ENCODE results near the gene ADGRD1.
"Not testable (repeated sequence)": the region's sequence is repeated elsewhere in the genome, so short reads cannot be mapped to it uniquely, and the experiment has no call there.

Gene ADGRD1

DNA sequence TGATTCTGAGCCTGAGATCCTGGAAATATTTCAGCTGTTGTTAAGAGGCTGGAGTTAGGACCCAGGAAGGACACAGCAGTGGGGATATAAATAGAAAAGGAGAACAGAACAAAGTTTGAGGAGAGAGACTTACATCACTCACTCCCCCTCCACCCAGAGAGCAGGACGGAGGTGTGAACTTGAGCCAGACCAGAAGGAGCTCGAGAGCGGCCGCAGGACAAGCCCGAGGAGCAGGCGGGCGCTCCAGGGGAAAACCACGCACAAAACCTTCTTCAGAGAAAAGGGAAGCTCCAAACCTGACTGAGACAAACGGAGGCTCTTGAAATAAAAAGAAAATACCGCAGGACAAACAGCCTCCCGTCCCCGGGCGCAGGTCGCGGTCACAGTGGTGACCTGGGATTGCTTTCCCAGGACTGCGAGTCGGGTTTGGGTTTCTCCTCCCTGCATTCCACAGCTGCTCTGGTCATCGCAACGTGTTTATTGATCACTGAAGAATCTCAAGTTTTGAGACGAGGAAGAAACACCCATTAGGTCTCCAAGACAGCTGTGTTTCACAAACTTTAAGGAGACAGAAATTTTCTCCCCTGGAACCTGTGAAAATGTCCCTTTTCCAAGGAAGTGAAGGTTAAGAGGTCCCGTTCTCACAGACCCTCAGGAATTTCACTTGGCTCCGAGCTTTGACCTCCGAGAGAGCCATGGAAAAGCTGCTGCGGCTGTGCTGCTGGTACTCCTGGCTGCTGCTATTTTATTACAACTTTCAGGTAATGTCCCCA is at the start of gene ADGRD1:
ADGRD1 (plus strand) TSS at position 137 of the 773 bp plus-strand sequence; CDS start at position 696, 559 bp downstream.
- no peak for DNase-seq (ENCODE audit: low read depth, low spot score)

DNA sequence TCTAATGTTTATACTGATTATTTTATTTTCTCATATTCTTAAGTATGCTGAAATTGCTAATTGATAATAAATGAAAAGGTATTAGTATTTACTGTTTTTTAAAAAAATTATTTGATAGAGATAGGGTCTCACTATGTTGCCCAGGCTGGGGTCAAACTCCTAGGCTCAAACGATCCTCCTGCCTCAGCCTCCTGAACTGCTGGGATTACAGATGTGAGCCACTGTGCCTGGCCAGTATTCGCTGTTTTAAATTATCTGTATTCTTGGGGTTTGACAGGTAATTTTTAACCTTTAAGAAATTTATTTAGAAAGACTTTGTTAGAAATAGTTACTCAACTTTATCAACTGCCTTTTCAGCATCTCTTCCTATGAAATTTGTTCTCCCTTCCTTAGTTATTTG is 49.6 kb upstream of the ADGRD1 start:
- DNase-seq (ENCODE audit: low read depth, low spot score): no peak

DNA sequence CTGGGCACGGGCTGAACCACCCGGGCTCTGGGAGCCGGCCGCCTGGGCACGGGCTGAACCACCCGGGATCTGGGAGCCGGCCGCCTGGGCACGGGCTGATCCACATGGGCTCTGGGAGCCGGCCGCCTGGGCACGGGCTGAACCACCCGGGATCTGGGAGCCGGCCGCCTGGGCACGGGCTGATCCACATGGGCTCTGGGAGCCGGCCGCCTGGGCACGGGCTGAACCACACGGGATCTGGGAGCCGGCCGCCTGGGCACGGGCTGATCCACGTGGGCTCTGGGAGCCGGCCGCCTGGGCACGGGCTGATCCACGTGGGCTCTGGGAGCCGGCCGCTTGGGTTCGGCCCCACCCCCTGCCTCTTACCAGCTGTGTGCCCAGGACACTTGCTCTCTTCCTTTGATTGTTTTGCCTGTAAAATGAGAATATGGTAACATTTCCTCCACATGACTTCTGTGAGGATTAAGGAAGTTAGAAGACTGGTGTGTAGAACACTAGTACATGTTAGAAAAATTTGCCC is 48.7 kb upstream of the ADGRD1 start:
- DNase-seq (ENCODE audit: low read depth, low spot score): not testable (repeated sequence)

DNA sequence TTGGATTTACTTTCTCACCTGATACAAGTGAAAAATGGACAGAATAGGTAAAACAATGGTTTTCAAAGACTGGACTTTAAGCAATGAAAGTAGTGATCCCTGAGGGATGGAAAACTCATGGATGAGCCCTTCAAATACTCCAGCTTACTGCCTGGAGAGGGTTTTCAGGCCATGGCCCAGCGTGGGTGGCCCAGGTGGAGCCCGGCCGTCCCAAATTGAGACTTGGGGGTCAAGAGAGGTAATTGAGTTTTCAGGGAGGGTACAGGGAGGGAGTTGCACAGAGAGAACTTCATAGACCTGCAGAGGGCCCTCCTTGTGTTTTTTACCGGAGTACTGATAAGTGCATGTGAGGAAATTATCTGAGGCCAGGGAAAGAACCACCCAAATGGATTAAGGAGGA is 44.6 kb upstream of the ADGRD1 start:
- DNase-seq (ENCODE audit: low read depth, low spot score): no peak

DNA sequence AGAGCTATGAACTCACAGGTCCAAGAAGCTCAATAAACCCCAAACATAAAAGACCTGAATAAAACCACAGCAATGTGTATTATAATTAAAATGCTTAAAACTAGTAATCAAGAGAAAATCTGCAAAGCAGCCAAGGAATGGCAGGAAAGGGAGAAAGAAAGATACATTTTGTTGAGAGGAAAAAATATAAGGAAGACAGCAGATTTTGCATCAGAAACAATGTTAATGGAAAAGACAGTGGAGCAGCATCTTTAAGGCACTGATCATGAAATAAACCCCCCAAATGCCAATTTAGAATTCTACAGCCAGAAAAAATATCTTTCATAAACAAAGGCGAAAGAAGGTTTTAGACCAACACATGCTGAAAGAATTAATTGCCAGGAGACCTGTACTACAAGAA is 42.5 kb upstream of the ADGRD1 start:
- DNase-seq (ENCODE audit: low read depth, low spot score): no peak

DNA sequence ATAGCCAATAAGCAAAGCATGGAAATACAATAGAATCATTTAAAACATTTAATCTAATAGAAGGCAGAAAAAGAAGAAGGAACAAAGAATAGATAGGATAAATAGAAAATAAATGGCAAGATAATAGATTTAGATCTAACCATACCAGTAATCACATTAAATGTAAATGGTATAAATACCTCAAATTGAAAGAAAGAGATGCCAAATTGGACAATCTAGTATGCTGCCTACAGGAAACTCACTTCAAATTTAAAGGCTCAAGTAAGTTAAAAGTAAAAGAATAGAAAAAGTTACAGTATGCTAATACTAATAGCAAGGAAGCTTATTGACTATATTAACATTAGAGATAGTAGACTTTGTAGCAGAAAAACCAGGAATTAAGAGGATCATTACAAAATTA is 41.8 kb upstream of the ADGRD1 start:
- DNase-seq (ENCODE audit: low read depth, low spot score): no peak

DNA sequence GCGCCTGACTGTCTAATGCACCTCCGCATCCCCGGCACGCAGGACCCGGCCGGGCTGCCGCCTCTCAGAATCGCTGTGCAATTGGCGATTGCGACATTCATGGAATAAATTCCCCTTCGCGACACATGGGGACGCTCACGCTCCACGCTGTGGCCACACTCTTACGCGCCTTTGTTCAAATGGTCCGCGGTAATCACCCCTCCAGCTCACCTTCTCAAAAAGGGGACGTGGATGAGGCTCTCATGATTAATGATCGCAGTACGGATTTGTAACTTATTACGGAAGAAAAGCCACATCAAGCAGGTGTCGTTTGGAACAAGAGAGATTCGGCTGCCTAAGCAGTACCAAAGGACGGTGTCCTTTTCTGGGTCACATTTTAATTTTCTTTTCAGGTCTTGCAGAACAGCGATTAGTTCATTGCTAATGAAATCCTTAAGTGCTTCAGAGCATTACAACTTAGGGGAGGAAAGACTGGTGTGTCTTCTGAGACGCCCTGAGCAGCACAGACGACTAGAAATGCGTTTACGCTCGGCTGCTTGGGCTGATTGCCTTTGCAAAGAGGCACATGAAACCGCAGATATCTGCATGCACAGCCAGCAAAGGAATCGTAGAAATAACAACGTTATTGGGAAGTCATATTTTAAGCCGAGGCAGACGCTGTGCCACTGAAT is 37.3 kb upstream of the ADGRD1 start:
- DNase-seq (ENCODE audit: low read depth, low spot score): no peak

DNA sequence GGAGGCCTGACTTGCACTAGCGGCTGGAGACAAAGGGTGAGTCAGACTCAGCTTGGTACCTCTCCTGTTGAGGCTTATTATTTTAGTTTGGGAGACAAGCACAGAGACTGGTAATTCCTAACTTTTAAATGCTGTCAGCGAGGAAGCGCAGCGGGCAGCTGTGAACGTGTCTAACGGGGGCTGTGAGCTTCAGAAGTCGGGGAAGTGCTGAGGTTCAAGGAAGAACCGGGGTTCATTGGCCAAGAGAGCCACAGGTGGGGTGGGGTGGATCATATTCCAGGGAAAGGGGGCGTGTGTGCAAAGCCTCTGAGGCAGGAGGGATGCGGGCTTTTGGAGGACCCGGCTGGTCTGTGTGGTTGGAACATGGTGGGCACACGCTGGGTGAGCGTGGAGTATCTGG is 36.1 kb upstream of the ADGRD1 start:
- no peak for DNase-seq (ENCODE audit: low read depth, low spot score)

DNA sequence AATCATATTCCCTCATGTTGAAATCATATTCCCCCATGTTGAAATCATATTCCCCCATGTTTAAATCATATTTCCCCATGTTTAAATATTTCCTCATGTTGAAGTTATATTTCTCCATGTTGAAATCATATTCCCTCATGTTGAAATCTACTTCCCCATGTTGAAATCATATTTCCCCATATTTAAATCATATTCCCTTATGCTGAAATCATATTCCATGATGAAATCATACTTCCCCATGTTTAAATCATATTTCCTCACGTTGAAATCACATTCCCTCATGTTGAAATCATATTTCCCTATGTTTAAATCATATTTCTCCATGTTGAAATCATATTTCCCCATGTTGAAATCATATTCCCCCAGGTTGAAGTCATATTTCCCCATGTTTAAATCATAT is 34.6 kb upstream of the ADGRD1 start:
- no peak for DNase-seq (ENCODE audit: low read depth, low spot score)

DNA sequence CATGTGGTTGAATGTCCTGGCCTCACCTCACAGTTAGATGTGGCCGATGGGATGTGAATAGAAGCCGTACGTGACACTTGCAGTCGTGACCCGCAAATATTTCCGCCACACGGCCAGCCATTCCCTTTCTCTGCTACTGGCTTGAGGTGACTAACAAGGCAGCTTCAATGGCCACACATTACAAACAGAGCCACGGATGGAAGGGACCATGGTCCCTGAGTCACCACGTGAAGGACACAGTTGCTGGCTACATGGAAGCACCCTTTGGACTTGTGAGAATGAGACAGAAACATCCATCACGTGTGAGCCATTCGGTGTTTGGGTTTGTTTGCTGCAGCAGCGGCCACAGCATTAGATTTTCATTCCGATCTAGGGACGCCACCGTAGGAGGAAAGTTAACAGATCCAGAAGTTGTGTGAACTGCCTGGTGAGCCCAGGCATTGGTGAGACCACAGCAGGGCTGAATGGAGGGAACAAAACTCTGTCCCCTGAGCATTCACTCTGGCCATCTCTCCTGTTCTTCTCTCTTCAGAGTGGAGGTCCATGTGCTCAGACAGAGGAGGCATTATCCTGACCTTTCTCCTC is 33.5 kb upstream of the ADGRD1 start:
- DNase-seq (ENCODE audit: low read depth, low spot score): no peak

DNA sequence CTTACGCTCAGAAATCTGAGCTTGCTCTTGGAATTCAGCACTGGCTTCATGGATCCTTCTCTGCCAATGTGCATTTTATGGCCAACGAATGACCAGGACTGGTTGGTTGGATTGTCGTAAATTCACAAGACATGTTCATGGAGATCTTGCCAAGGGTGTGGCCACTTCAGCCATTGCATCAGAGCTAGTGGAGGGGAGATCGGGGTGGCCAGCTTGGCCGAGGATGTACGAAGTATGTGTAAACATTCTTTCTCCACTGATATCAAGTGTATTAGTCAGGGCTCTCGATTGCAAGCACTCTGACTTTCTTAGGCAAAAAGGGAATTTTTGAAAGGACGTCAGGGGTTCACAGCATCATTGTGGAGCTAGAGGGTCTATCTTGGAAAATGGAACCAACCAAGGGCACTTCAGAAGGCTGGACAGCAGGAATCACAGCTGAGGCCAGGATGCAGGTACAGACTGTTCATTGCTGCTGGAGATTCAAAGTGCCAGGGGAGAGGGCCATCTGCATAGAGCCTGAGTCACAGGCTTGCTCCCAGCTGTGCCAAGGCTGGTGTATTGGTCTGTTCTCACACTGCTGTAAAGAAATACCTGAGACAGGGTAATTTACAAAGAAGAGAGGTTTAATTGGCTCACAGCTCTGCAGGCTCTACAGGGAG is 32.9 kb upstream of the ADGRD1 start:
- no peak for DNase-seq (ENCODE audit: low read depth, low spot score)

DNA sequence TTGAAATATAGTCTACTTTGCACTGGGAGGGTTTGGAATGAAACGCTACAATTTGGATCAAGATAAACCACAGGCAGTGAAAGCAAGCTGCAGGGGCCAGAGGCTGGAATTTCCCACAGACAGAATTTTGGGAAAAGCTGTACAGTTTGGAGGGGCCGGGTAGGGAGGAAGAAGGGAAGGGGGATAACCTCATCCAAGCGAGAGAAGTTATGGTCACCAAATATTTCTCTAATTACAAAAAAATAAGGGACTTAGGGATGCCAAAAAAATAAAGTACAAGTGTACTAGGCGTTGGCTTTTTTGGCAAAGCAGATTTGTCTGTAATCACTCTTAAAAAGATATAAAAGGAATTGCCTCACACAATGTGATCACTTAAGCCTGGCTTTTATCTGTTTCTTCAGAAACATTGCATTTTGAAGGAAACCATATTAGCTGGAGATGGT is 31.2 kb upstream of the ADGRD1 start:
- no peak for DNase-seq (ENCODE audit: low read depth, low spot score)

DNA sequence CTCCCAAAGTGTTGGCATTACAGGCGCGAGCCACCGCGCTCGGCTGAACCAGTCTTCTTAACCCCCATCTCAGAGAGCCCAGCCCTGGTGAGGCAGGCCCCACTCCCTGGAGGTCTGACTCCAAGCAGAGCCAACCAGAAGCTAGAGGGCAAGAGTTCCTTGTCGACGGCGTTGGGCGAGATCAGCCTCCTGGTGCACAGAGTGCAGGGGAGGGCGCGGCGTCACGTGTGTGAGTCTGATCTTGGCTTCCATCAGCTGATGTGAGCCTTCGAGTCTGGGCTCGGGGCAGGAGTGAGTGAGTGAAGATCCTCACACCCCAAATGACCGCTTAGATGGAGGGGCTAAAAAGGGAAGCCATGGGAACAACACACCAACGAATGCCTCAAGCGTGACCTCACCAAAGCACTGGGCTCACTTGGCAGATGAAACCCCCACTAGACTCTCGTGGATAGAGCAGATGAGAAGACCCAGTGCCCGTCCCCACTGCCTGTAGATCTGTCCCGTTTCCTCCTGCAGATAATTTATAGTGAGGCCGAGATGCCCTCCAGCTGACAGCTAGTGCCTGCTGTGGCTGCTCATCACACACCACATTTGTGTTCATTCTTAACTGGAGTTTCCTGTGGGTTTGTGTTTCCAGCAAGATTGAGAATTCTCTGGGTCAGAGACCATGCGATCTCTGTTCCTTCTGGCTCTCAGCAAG is 28.6 kb upstream of the ADGRD1 start:
- DNase-seq (ENCODE audit: low read depth, low spot score): no peak

DNA sequence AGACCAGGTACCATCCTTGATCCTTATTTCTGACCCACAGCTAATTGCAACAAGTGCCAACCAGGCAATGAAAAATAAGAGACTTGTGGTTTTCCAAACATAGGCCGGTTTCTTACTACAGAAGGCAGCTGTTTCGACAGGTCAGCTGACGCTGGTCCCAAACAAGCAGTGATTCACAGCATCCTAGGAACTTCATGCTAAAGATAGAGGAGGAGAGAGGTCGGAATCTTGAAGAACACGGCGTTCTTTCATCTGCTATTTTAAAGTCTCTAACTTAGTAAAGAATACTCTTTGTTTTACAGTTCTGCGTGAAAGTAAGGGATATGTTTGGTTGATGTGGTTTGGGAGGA is 28.1 kb upstream of the ADGRD1 start:
- DNase-seq (ENCODE audit: low read depth, low spot score): no peak

DNA sequence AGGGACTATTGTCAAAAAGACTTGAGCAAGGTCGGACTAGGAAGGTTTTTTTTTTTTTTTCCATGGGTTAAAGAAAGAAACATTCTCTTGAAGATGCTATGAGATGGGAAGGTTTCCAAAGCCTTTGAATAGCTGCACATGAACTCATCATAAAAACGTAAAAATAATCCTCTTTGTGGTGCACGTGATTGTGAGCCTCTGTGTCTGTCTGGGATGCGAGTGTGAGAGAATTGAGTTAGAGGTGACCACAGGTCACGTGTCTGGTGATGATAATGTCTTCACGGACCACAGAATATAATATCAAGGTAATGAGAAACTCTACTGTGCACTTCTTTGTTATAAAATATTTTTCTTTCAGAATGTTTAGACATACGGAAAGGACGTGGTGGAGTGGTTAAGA is 24.3 kb upstream of the ADGRD1 start:
- no peak for DNase-seq (ENCODE audit: low read depth, low spot score)

DNA sequence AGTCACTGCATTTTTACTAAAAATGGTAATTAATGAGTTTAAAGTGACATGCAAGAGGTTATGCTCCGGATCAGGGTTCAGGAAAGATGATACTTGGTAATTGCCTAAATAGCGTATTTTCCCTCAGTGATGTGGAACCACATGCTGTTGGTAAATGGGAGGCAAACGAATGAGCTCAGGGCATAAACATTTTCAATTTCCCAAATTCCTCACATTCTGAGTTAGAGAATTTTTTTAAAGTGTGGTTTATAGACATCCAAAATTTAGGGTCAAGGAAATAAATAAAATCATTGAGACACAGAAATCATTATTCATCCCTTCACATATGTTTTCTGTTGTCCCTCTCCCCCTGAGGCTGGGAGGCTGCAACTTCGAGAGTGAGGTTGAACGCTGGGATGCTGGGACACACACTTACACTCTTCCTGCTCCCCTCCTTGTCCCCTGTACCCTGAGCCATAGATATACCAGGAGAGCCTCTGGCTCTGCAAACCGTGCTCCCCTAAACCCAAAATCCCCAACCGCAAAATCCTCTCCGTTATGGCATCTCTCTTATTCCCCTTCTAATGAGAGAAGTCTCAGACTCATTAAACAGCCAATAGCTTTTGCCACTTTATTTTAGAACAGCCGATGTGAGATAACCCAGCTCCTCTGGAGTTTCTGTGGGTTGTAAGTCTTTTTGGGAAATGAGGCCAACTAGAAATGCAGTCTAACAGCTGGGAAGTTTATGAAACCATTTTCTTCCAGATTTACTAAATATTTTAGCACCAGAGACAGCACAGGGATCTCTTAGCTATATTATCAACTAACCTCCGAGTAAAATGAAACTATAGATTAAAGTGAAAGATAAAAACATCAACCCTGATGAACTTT is 21.4 kb upstream of the ADGRD1 start:
- no peak for DNase-seq (ENCODE audit: low read depth, low spot score)

DNA sequence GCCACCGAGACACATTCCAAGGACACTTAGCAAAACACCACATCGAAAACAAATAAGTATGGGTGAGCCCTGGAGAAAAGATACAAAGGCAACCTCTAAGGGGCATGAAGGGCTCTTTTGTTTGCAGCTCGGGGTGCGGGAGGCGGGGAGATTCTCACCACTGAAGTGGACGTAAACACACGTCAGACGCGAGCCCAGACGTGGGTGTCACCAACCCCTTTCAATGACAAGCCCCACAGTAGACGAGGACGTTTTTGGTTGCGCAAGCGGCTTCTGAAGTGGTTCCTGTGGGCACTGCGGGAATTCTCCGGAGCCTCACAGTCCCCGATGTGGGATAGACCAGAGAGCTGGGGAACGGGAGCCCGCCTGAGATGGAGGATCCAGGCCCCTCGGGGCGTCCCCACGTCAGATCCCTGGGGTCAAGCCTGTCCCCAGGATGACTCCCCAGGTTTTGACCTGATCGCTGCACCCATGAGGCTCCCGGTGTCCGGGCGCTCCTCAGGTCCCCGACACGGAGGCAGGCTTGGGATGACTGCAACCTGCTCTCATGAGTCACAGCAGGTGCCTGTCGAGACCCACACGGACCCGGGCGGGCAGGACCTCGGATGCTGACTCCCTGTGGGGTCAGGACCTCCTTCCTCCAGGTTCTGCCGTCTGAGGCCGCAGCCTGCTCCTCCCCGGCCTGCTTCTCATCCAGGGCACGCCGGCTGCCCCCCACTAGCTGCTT is 20.3 kb upstream of the ADGRD1 start:
- DNase-seq (ENCODE audit: low read depth, low spot score): no peak

DNA sequence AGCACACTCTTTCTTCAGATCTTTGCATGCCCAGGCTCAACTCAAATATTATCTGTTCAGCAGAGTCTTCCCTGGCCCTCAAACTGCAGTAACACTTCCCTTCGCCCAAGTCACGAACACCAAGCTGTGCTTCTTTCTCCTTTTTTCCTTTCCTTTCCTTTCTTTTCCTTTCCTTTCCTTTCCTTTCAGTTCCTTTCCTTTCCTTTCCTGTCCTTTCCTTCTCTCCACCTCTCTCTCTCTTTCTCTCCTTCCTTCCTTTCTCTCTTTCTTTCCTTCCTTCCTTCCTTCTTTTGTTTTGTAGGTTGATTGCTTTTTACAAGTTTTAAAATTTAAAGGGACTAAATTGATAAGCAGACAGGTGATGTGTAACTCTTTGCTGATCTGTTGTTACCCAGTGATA is 19.0 kb upstream of the ADGRD1 start:
- DNase-seq (ENCODE audit: low read depth, low spot score): no peak

DNA sequence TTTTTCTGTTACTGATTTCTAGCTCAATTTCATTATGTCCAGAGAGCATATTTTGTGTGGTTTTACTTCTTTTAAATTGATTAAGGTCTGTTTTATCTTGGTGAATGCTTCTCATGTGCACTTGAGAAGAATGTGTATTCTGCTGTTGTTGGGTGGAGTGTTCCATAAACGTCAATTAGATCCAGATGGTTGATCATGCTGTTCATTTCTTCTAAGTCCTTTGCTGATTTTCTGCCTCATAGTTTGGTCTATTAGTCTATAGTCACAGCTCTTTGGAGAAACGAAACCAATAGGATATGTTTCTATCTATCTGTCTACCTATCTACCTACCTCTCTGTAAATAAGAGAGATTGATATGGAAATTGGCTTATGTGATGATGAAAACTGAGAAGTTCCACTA is 17.1 kb upstream of the ADGRD1 start:
- DNase-seq (ENCODE audit: low read depth, low spot score): no peak

DNA sequence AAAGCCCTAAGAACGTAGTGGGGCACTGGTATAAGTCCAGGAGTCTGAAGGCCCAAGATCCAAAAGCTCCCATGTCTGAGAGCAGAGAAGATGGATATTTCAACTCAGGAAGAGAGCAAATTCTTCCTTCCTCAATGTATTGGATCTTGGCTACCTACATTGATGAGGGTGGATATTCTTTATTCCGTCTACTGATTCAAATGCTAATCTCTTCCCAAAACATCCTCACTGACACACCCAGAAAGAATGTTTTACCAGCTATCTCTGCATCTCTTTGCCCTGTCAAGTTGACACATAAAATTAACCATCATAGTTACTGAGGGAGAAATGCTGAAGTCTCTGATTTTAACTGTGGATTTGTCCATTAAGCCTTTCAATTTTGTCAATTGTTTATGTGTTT is 16.6 kb upstream of the ADGRD1 start:
- no peak for DNase-seq (ENCODE audit: low read depth, low spot score)

Data from activated naive CD8-positive, alpha-beta T cell treated with anti-CD3 and anti-CD28 coated beads, Interleukin-2, amount 50 U/mL, for 16 hours (primary cell).